Type B pancreatic cell (in vitro differentiated cells): ENCODE measurements around the gene RPIA. TPM values are rescaled to one million over a fixed set of nuclear protein-coding genes. Genes with fewer than 3 reads are reported as not detected.
A peak's percentile ranks its signal among the peaks of the same experiment; 100 is the strongest.
"Not testable (repeated sequence)": the region's sequence is repeated elsewhere in the genome, so short reads cannot be mapped to it uniquely, and the experiment has no call there.

ENCODE experiments used
- DNase-seq: peaks from one replicate; pipeline ENCODE4 v3.0.0; 2021; ENCODE audit warnings: mixed read lengths; ENCODE audit not compliant: unreplicated experiment; ENCODE audit errors: extremely low spot score
- H3K27ac Mint-ChIP-seq: 2 replicates; pipeline ENCODE4 v1.8.0; 2021; ENCODE audit warnings: mild to moderate bottlenecking, mixed read lengths
- H3K27me3 Mint-ChIP-seq: 2 replicates; pipeline ENCODE4 v1.8.0; 2021; ENCODE audit warnings: mixed read lengths
- H3K36me3 Mint-ChIP-seq: 2 replicates; pipeline ENCODE4 v1.8.0; 2021; ENCODE audit warnings: mixed read lengths
- H3K4me1 Mint-ChIP-seq: one replicate; pipeline ENCODE4 v1.8.0; 2021; ENCODE audit warnings: mixed read lengths; ENCODE audit not compliant: unreplicated experiment
- H3K4me3 Mint-ChIP-seq: 2 replicates; pipeline ENCODE4 v1.8.0; 2021; ENCODE audit warnings: mild to moderate bottlenecking, mixed read lengths
- H3K9me3 Mint-ChIP-seq: 2 replicates; pipeline ENCODE4 v1.8.0; 2021; ENCODE audit warnings: mixed read lengths
- long read RNA-seq: library from polyadenylated mRNA; unstranded; transcript quantifications from one replicate; pipeline ENCODE4 v2.0.0, GENCODE V29; 2020
- total RNA-seq: library from RNA; stranded (reverse); gene quantifications from 2 replicates; pipeline ENCODE4 v1.2.1, GENCODE V29; 2021; ENCODE audit warnings: low replicate concordance
- TF ChIP-seq, protein P1 (sequence below): fragments of 200-600 bp; sonication (generic); conservative IDR thresholded peaks from 2 replicates; pipeline ENCODE4 v1.5.0; 2021; ENCODE audit warnings: antibody characterized with exemption, mild to moderate bottlenecking

The RPIA gene
- 27.3 and 27.6 TPM in 2 replicates for total RNA-seq
- long read RNA-seq, transcript RPIA-201 (9 exons, 1,848 nt), result major isoform, 17 of 25 reads
- long read RNA-seq, partial matches to known transcripts, result 2 of 25 reads
- long read RNA-seq, other reads (novel, unspliced or antisense), result 6 of 25 reads

DNA sequence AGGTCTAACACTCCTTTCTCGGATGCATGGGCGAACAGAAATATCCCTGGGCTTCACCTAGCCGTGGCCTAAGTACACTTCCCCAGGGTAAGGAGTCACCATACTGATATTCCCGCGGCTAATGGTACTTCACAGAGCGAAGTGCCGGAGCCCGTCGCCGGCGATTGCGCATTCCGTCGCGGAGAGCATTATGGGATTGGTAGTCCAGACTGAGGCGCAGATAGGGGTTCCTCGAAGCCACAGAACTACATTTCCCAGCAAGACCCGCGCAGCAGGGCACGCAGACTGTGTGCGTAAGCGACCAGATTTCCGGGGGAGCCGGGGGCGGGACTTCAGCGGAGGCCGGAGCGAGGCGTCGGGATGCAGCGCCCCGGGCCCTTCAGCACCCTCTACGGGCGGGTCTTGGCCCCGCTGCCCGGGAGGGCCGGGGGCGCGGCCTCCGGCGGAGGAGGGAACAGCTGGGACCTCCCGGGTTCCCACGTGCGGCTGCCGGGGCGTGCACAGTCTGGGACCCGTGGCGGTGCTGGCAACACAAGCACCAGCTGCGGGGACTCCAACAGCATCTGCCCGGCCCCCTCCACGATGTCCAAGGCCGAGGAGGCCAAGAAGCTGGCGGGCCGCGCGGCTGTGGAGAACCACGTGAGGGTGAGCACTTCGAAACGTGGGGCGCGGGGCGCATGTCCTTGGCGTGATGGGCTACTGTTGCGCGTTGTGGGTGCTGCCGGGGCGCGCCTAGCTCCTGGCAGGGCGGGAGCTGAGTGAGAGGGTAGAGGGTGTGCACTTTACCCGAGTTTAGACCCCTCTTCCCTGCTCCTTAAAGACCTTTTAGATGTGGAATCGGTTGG lies at the start of gene RPIA:
Gene RPIA (plus strand): TSS at position 335 of the 845 bp plus-strand sequence. CDS start 26 bp downstream, at position 361.
- H3K27ac Mint-ChIP-seq, result peak within 1 kb of the TSS; percentile 98
- TF ChIP-seq, protein P1, sequence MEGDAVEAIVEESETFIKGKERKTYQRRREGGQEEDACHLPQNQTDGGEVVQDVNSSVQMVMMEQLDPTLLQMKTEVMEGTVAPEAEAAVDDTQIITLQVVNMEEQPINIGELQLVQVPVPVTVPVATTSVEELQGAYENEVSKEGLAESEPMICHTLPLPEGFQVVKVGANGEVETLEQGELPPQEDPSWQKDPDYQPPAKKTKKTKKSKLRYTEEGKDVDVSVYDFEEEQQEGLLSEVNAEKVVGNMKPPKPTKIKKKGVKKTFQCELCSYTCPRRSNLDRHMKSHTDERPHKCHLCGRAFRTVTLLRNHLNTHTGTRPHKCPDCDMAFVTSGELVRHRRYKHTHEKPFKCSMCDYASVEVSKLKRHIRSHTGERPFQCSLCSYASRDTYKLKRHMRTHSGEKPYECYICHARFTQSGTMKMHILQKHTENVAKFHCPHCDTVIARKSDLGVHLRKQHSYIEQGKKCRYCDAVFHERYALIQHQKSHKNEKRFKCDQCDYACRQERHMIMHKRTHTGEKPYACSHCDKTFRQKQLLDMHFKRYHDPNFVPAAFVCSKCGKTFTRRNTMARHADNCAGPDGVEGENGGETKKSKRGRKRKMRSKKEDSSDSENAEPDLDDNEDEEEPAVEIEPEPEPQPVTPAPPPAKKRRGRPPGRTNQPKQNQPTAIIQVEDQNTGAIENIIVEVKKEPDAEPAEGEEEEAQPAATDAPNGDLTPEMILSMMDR, result peak; percentile 72
- H3K4me1 Mint-ChIP-seq, result peaks cover 47% of the 10 kb centered on the region
- H3K4me3 Mint-ChIP-seq, result peak within 1 kb of the TSS; percentile 99
- peaks cover 6% of the 10 kb centered on the region for H3K9me3 Mint-ChIP-seq
- peaks cover 4% of the 10 kb centered on the region for H3K36me3 Mint-ChIP-seq
- DNase-seq, result peak; percentile 97
- H3K27me3 Mint-ChIP-seq, result no peaks in the 10 kb centered on the region

DNA sequence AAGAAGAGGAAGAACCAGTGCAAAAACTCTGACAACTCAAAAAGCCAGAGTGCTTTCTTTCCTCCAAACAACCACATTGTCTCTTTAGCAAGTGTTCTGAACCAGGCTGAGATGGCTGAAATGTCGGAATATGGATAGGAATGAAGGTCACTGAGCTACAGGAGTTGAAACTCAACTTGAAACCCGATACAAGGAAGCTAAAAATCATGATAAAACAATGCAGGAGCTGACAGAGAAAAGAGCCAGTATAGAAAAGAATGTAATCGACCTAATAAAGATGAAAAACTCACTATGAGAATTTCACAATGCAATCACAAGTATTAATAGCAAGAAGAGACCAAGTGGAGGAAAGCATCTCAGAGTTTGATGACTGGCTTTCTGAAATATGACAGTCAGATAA lies 49.2 kb upstream of the RPIA start:
- Mint-ChIP-seq H3K36me3 (no peaks in the 10 kb centered on the region), H3K9me3 (no peaks in the 10 kb centered on the region), H3K4me1 (peaks cover 8% of the 10 kb centered on the region), H3K27me3 (no peaks in the 10 kb centered on the region), H3K27ac (no peak overlapping the region), H3K4me3 (no peak overlapping the region)
- TF ChIP-seq, protein P1, result no peak
- DNase-seq, result no peak

DNA sequence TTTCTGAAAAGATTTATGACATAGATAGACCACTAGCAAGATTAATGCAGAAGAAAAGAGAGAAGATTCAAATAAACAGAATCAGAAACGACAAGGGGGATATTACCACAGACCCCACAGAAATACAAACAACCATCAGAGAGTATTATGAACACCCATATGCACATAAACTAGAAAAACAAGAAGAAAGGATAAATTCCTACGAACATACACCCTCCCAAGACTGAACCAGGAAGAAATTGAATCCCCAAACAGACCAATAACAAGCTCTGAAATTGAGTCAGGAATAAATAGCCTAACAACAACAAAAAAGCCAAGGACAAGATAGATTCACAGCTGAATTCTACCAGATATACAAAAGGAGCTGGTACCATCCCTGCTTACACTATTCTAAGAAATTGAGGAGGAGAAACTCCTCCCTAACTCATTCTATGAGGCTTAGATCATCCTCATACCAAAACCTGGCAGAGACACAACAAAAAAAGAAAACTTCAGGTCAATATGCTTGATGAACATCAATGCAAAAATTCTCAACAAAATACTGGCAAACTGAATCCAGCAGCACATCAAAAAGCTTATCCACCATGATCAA lies 46.1 kb upstream of the RPIA start:
- H3K27ac Mint-ChIP-seq, result peak overlapping the region; percentile 21
- H3K4me1 Mint-ChIP-seq, H3K4me3 Mint-ChIP-seq, H3K36me3 Mint-ChIP-seq, H3K27me3 Mint-ChIP-seq, DNase-seq, H3K9me3 Mint-ChIP-seq: not testable (repeated sequence)

DNA sequence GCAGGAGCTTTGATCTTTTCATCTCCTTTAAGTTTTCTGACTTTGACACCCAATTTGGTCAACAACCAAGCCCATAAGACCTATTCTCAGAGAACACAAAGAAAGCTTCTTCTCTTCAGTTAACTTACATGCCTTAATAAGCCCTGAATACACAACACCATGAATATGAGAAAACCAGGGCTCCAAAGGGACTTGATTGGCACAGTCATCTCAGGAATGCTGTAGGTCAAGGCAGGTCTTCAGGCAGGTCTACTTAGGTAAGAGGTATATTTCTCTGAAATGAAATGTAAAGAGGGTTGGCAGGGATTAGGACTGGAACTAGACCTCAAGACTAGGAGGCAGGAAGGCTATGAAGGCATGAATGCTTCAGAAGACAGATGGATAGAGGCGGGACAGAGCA lies 39.8 kb upstream of the RPIA start:
- H3K27me3 Mint-ChIP-seq, result no peaks in the 10 kb centered on the region
- TF ChIP-seq, protein P1, result no peak
- H3K9me3 Mint-ChIP-seq, result peaks cover 8% of the 10 kb centered on the region
- DNase-seq, result no peak
- no peak overlapping the region for H3K4me3 Mint-ChIP-seq
- no peaks in the 10 kb centered on the region for H3K4me1 Mint-ChIP-seq
- H3K36me3 Mint-ChIP-seq, result no peaks in the 10 kb centered on the region
- H3K27ac Mint-ChIP-seq, result peak overlapping the region; percentile 48

DNA sequence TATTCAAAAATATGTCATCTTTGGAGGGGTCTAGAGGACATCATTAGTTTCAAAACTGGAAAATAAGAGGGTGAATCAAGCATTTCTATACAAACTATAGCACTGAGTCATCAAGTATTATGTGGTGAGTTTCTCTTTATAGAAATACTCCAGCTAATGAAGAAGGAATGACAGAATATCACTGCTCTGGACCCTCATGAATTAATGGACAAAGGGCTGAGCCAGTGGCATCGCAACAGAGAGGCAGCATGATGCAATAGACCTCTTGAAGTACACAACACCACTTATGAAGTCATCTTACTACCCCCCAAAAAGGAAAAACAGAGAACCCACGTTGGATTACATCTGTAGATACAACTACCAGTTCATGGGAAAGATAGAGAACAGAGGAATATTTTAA lies 36.8 kb upstream of the RPIA start:
- H3K4me1 Mint-ChIP-seq, result peaks cover 12% of the 10 kb centered on the region
- no peak overlapping the region for H3K27ac Mint-ChIP-seq

More for the DNA sequence above, 36.8 kb upstream of the RPIA start:
- Mint-ChIP-seq H3K9me3 (peaks cover 8% of the 10 kb centered on the region), H3K36me3 (no peaks in the 10 kb centered on the region), H3K27me3 (no peaks in the 10 kb centered on the region), H3K4me3 (no peak overlapping the region)
- DNase-seq, result no peak
- TF ChIP-seq, protein P1, result no peak
